Parathyroid adenoma (tissue), 2 donors: ENCODE results near the gene DPY19L1.
"Not testable (repeated sequence)": the region's sequence is repeated elsewhere in the genome, so short reads cannot be mapped to it uniquely, and the experiment has no call there.

Experiments
- H2AFZ ChIP-seq: fragments of 300-600 bp; sonication (generic); one replicate; pipeline ENCODE4 v1.7.0; 2017; ENCODE audit warnings: antibody characterized with exemption, mild to moderate bottlenecking
- H3K27ac ChIP-seq: fragments of 300-600 bp; sonication (generic); one replicate; pipeline ENCODE4 v1.7.0; 2017
- H3K27me3 ChIP-seq: fragments of 300-600 bp; sonication (generic); one replicate; pipeline ENCODE4 v1.7.0; 2017; ENCODE audit warnings: low read length; ENCODE audit not compliant: control insufficient read depth, insufficient read depth
- H3K36me3 ChIP-seq: fragments of 300-600 bp; sonication (generic); one replicate; pipeline ENCODE4 v1.7.0; 2017; ENCODE audit warnings: low read length; ENCODE audit not compliant: control insufficient read depth, insufficient read depth
- H3K4me1 ChIP-seq: fragments of 300-600 bp; sonication (generic); one replicate; pipeline ENCODE4 v1.7.0; 2017; ENCODE audit warnings: control low read depth
- H3K4me2 ChIP-seq: fragments of 300-600 bp; sonication (generic); one replicate; pipeline ENCODE4 v1.7.0; 2017; ENCODE audit warnings: low read length
- H3K4me3 ChIP-seq: fragments of 300-600 bp; sonication (generic); one replicate; pipeline ENCODE4 v1.7.0; 2017; ENCODE audit warnings: low read depth, low read length
- H3K79me2 ChIP-seq: fragments of 300-600 bp; sonication (generic); one replicate; pipeline ENCODE4 v1.7.0; 2017; ENCODE audit warnings: control low read depth
- H3K9ac ChIP-seq: fragments of 300-600 bp; sonication (generic); one replicate; pipeline ENCODE4 v1.7.0; 2017; ENCODE audit warnings: mild to moderate bottlenecking
- H3K9me3 ChIP-seq: fragments of 300-600 bp; sonication (generic); one replicate; pipeline ENCODE4 v1.7.0; 2017; ENCODE audit warnings: low read length; ENCODE audit not compliant: control insufficient read depth
- TF ChIP-seq, protein P1 (sequence below): fragments of 300-600 bp; sonication (generic); IDR thresholded peaks from one replicate; pipeline ENCODE4 v1.7.0; 2017; ENCODE audit warnings: antibody characterized with exemption, mild to moderate bottlenecking
- donor health status: primary hyperparathyroidism.

The DPY19L1 gene

DNA sequence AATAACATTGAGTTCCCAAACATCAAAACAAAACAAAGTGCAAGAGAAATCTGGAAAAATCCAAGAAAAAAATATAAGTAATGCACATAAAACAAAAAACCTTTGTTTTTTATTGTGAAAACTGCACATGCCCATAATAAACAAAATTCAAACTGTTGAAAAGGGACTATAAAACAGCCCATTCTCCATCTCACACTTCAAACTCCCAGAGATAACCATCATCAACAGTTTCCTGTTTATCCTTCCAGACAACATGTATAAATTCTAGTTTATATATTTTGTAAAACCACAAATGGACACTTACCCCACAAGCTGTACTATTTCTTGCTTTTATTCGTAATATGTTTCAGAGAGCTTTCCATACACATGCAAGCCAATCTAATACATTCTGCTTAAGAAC lies 79.3 kb downstream of the DPY19L1 start:
- Histone ChIP-seq H3K27ac (no peak overlapping the region), H3K4me2 (no peak overlapping the region), H2AFZ (no peak overlapping the region)

GRCh38 chr7:34952822-34953221 lies 84.5 kb downstream of the DPY19L1 start:
- Histone ChIP-seq H3K27me3 (no peaks in the 10 kb centered on the region), H3K4me2 (no peak overlapping the region), H3K36me3 (no peaks in the 10 kb centered on the region), H3K9ac (no peak overlapping the region), H2AFZ (no peak overlapping the region), H3K79me2 (no peaks in the 10 kb centered on the region), H3K9me3 (no peaks in the 10 kb centered on the region), H3K4me3 (no peak overlapping the region), H3K4me1 (no peaks in the 10 kb centered on the region), H3K27ac (no peak overlapping the region)
- TF ChIP-seq, protein P1, sequence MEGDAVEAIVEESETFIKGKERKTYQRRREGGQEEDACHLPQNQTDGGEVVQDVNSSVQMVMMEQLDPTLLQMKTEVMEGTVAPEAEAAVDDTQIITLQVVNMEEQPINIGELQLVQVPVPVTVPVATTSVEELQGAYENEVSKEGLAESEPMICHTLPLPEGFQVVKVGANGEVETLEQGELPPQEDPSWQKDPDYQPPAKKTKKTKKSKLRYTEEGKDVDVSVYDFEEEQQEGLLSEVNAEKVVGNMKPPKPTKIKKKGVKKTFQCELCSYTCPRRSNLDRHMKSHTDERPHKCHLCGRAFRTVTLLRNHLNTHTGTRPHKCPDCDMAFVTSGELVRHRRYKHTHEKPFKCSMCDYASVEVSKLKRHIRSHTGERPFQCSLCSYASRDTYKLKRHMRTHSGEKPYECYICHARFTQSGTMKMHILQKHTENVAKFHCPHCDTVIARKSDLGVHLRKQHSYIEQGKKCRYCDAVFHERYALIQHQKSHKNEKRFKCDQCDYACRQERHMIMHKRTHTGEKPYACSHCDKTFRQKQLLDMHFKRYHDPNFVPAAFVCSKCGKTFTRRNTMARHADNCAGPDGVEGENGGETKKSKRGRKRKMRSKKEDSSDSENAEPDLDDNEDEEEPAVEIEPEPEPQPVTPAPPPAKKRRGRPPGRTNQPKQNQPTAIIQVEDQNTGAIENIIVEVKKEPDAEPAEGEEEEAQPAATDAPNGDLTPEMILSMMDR: no peak

More for the DNA sequence above, 79.3 kb downstream of the DPY19L1 start:
- TF ChIP-seq, protein P1: no peak
- Histone ChIP-seq H3K36me3 (no peaks in the 10 kb centered on the region), H3K9me3 (no peaks in the 10 kb centered on the region), H3K27me3 (no peaks in the 10 kb centered on the region), H3K4me1 (no peaks in the 10 kb centered on the region), H3K4me3 (no peak overlapping the region), H3K79me2 (no peaks in the 10 kb centered on the region), H3K9ac (no peak overlapping the region)

- TF ChIP-seq, protein P1: no peak
- H3K4me3 ChIP-seq: no peak overlapping the region
These were observed 87.9 kb downstream of the DPY19L1 start for GRCh38 chr7:34949361-34949760.

GRCh38 chr7:34947427-34947826 lies 89.9 kb downstream of the DPY19L1 start:
- H3K79me2 ChIP-seq, H3K27me3 ChIP-seq, H3K4me1 ChIP-seq, H3K4me3 ChIP-seq, H3K9me3 ChIP-seq, H3K4me2 ChIP-seq, H2AFZ ChIP-seq, H3K9ac ChIP-seq, H3K36me3 ChIP-seq, H3K27ac ChIP-seq: not testable (repeated sequence)

More at GRCh38 chr7:34949361-34949760, 87.9 kb downstream of the DPY19L1 start:
- H3K4me2 ChIP-seq: no peak overlapping the region
- no peaks in the 10 kb centered on the region for H3K9me3 ChIP-seq
- no peak overlapping the region for H3K27ac ChIP-seq
- no peaks in the 10 kb centered on the region for H3K36me3 ChIP-seq
- no peaks in the 10 kb centered on the region for H3K4me1 ChIP-seq
- H3K79me2 ChIP-seq: no peaks in the 10 kb centered on the region
- H3K9ac ChIP-seq: no peak overlapping the region
- H2AFZ ChIP-seq: no peak overlapping the region
- no peaks in the 10 kb centered on the region for H3K27me3 ChIP-seq

DNA sequence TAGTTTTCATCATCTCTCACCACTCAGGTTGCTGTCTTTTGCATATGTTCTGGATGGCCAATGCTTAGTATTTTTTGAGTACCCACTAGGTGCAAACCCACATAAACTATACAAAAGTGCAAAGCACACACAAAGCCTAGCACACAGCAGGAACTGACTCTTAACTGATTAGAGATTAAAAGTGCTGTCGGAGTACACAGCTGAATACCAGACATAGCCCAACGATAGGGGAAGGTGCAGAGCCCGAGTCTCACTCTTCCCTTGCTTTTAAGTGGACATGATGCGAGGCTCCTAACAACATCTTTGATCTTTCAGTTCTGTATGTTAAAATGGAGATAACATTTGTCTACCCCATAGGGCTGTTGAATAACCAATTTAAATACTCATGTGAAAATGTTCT lies 90.8 kb downstream of the DPY19L1 start:
- no peak overlapping the region for H3K27ac ChIP-seq
- H3K9me3 ChIP-seq: no peaks in the 10 kb centered on the region
- no peaks in the 10 kb centered on the region for H3K4me1 ChIP-seq
- H2AFZ ChIP-seq: no peak overlapping the region
- no peak overlapping the region for H3K4me3 ChIP-seq
- H3K36me3 ChIP-seq: no peaks in the 10 kb centered on the region
- no peaks in the 10 kb centered on the region for H3K27me3 ChIP-seq
- no peak overlapping the region for H3K9ac ChIP-seq
- H3K4me2 ChIP-seq: no peak overlapping the region
- H3K79me2 ChIP-seq: no peaks in the 10 kb centered on the region
- TF ChIP-seq, protein P1: no peak

- H3K4me2 ChIP-seq, H3K4me3 ChIP-seq, H3K27me3 ChIP-seq, H2AFZ ChIP-seq, H3K4me1 ChIP-seq, H3K79me2 ChIP-seq, H3K27ac ChIP-seq, H3K9me3 ChIP-seq, H3K36me3 ChIP-seq, H3K9ac ChIP-seq: not testable (repeated sequence)
These were observed 91.3 kb downstream of the DPY19L1 start for GRCh38 chr7:34945894-34946477.
